Fibroblast of upper back skin (primary cell): ENCODE measurements around the gene PCBP3.
"Not testable (repeated sequence)": the region's sequence is repeated elsewhere in the genome, so short reads cannot be mapped to it uniquely, and the experiment has no call there.

Experiments
- DNase-seq: peaks from one replicate; pipeline ENCODE4 v3.0.0-alpha.2; 2013

Gene PCBP3

DNA sequence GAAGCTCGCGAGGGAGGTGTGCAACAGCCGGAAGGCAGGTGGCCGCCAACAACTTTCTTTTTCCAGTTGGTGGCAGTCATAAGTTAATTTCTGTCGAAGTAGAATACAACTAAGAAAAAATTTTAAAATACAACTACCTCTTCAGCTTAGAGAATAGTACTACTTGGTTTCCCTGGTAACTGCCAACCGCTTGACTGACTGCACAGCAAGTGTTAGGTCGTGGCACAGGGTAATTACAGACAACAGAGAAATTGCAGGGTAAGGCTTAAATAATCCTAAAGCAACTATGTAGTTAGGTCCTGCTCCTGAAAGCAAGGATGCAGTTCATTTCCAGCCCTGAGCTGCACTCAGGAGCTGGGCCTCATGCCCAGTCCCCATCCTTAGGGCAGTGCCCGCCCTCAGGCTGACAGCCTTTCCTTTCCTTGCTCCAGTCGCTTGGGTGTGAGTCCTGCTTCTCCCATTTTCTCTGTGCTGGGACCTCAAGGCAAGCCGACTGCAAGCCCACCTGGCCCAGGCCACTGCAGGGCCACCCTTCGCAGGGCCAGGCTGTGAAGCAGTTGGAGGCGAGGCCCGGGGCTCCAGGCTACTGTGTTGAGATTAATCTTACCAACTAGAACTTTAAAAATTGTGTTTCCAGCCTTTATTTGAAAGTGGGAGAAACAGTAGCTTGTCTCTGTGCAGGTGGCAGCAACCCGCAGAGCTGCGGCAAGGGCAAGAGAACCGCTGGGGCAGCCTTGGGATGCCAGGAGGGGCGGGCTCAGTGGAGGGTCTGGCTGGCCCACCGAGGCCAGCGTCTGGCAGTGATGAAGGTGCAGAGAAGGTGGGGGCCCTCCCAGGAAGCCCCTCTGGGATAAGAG, 148.3 kb downstream of the PCBP3 start:
- DNase-seq: no peak

- DNase-seq: no peak
Measured at GRCh38 chr21:45792682-45793383, 149.3 kb downstream of the PCBP3 start.

DNA sequence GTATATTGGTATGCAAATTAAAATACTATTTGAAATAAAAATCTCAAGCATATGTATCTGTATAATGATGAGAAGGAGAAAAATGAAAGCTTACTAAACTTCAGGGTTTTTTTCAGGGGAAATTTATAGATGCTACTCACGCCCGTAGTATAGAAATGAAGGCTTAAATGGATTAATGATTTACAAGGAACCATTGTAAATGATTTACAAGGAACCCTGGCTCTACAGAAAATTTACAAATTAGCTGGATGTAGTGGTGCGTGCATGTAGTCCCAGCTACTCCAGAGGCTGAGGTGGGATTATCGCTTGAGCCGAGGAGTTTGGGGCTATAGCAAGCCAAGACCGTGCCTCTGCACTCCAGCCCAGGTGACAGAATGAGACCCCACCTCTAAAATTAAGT, 150.5 kb downstream of the PCBP3 start:
- DNase-seq: no peak

- DNase-seq: no peak
Measured at GRCh38 chr21:45796003-45796402, 152.5 kb downstream of the PCBP3 start.

GRCh38 chr21:45797338-45797737, 153.8 kb downstream of the PCBP3 start:
- no peak for DNase-seq

GRCh38 chr21:45799765-45800338, 156.3 kb downstream of the PCBP3 start:
- DNase-seq: no peak

DNA sequence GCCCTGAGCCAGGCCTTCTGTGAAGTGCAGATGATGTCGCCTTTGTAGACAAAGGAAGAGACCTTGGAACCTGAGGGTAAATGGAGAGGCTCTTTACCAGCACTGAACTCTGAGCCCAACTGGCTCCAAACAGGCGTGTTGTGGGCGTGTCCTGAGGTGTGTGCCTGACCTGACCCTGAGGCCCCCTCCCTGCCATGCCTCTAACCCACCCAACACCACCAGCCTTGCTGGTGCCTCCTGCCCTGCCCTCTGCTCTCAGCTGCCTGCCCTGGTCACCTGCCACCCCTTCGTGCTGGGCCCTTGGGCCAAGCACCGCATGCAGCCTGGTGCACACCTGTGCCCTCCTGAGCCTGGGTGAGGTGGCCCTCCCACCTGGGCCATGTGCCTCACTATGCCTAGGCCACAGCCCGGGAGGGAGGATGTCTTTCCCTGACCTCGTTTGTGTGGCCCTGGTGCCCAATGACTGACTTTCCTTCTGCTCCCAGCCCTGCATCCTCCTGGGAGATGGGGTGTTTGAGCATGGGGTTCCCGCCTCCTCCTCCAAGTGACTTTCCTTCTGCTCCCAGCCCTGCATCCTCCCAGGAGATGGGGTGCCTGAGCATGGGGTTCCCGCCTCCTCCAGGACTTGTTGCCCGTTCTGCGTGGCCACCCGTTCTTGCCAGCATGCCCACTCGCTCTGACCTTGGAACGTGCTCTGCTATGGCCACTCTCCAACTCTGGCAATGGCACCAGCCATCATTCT, 157.0 kb downstream of the PCBP3 start:
- no peak for DNase-seq

- no peak for DNase-seq
Measured at GRCh38 chr21:45801129-45801964, 157.8 kb downstream of the PCBP3 start.

DNA sequence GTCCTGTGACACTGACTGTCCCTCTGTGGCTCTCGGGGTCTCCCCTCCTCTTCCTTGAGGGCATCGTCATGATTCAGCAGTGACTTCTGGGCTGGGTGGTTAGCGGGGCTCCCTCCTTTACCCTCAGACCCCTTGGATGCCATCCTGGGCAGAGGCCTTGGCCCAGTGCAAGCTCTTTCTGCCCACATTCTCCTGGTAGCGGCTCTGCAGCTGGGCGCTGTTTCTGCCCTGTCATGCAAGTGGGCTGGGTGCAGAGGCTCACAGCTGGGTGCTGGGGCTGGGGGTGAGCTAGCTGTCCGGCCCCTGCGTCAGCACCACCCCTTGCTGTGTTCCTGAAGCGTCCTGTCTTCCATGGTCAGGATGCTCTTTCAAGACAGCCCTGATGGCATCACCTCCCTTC, 158.5 kb downstream of the PCBP3 start:
- no peak for DNase-seq

- DNase-seq: no peak
Measured at GRCh38 chr21:45802425-45802824, 158.9 kb downstream of the PCBP3 start.

- DNase-seq: no peak
Measured at GRCh38 chr21:45802956-45803617, 159.6 kb downstream of the PCBP3 start.

- no peak for DNase-seq
Measured at GRCh38 chr21:45803618-45804340, 160.3 kb downstream of the PCBP3 start.

- no peak for DNase-seq
Measured at GRCh38 chr21:45804809-45805313, 161.3 kb downstream of the PCBP3 start.

- DNase-seq: no peak
Measured at GRCh38 chr21:45805321-45805720, 161.8 kb downstream of the PCBP3 start.

DNA sequence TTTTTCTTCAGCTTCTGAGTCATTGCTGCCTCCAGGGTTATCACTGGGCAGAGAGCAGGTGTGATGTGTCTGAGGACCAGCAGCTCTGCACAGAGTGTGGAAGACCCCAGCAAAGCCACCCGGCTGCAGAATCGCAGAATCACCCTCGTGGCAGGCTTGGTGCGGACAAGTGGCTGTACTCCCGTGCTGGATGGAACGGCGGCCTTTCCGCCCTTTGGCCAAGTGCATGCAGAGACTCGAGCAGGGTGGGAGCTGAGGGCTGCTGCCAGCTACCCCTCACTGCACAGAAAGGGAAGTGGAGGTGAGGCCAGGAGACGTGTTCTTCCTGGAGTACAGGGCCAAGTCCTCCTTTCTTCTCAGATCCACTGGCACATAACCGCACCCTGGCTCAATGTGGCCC, 162.5 kb downstream of the PCBP3 start:
- no peak for DNase-seq

DNA sequence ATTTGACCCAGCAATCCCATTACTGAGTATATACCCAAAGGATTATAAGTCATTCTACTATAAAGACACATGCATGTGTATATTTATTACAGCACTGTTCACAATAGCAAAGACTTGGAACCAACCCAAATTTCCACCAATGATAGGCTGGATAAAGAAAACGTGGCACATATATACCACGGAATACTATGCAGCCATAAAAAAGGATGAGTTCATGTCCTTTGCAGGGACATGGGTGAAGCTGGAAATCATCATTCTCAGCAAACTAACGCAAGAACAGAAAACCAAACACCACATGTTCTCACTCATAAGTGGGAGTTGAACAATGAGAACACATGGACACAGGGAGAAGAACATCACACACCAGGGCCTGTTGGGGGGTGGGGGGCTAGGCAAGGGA, 165.1 kb downstream of the PCBP3 start:
- DNase-seq: not testable (repeated sequence)

DNA sequence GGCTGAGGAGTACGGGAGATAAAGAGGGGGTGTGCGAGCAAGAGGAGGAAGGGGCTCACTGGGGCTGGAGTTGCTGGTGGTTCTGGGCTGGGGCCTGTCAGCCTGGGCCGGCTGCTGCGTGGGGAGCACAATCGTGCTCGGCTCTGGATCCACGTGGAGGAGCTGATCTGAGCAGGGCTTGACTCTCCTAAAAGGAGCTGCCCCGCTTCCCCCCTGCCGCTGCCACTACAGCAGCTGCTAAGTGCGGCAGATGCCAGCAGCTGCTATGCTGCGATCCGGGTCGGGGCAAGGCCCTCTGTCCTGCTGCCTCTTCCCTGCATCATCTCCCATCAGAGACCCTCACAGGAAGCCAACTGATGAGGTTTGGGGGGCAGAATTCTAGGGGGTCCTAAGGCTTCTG, 165.9 kb downstream of the PCBP3 start:
- DNase-seq: no peak

- no peak for DNase-seq
Measured at GRCh38 chr21:45811136-45811535, 167.6 kb downstream of the PCBP3 start.

DNA sequence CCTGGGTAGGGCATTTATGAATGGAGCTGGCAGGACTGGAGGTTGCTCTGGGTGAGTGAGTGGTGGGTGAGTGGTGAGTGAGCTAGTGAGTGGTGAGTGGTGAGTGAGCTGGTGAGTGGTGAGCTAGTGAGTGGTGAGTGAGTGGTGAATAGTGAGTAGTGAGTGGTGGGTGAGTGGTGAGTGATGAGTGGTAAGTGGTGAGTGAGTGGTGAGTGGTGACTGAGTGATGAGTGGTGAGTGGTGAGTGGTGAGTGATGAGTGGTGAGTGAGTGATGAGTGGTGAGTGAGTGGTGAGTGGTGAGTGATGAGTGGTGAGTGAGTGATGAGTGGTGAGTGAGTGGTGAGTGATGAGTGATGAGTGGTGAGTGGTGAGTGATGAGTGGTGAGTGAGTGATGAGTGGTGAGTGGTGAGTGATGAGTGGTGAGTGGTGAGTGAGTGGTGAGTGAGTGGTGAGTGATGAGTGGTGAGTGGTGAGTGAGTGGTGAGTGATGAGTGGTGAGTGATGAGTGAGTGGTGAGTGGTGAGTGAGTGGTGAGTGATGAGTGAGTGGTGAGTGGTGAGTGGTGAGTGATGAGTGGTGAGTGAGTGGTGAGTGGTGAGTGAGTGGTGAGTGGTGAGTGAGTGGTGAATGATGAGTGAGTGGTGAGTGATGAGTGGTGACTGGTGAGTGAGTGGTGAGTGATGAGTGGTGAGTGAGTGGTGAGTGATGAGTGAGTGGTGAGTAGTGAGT, 170.8 kb downstream of the PCBP3 start:
- not testable (repeated sequence) for DNase-seq

DNA sequence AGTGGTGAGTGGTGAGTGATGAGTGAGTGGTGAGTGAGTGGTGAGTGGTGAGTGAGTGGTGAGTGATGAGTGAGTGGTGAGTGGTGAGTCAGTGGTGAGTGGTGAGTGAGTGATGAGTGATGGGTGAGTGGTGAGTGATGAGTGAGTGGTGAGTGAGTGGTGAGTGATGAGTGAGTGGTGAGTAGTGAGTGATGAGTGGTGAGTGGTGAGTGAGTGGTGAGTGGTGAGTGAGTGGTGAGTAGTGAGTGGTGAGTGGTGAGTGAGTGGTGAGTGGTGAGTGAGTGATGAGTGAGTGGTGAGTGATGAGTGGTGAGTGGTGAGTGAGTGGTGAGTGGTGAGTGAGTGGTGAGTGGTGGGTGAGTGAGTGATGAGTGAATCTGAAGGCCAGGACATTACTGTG, 172.3 kb downstream of the PCBP3 start:
- not testable (repeated sequence) for DNase-seq
